ENCODE data around the gene ELOB. TPM values are rescaled to one million over a fixed set of nuclear protein-coding genes. Genes with fewer than 3 reads are reported as not detected.

ELOB gene
- total and polyA plus RNA-seq, 4 experiments from 2014 or later: 83.0 to 270 (median 177) TPM

DNA sequence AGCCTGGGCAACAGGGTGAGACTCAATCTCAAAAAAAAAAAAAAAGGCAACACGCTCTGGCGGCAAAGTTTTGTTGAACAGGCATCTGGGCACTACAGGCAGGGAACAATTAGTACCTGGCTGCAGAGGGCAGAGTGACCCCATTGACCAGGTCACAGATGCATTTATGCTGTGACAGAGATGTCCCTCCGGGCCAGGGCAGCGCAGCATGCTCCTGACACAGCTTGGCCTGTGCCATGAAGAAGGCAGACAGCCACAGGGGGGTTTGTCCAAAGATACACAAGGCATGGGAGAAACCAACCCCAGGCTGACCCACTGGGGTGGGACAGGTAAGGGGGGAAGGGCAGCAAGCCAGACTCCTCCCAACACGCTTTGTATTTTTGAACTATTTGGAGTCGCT is 32.4 kb downstream of the ELOB start:
- no peak overlapping the region for H3K27ac ChIP-seq (ENCODE audit: low read depth, low read length)
- Mint-ChIP-seq H3K27me3 (peaks cover 0 to 1% of the 10 kb centered on the region in 2 donors), H3K9me3 (no peaks in the 10 kb centered on the region), H3K27ac (no peak overlapping the region), H3K4me3 (no peak overlapping the region), H3K4me1 (no peaks in the 10 kb centered on the region), H3K36me3 (no peaks in the 10 kb centered on the region)
- H3K36me3 ChIP-seq (ENCODE audit: insufficient read depth, low read length): no peaks in the 10 kb centered on the region
- CTCF ChIA-PET (ENCODE audit: partially characterized antibody): no interaction called here
- H3K27me3 ChIP-seq (ENCODE audit: insufficient read depth, low read length): no peaks in the 10 kb centered on the region
- DNase-seq: no peak
- no peak overlapping the region for H3K4me3 ChIP-seq (ENCODE audit: low read length in 2 of 2)
- H3K9me3 ChIP-seq (ENCODE audit: control insufficient read depth in 1 of 2, low read length in 2 of 2): no peaks in the 10 kb centered on the region
- intact Hi-C loops (cut with micrococcal nuclease): no loop called here
- POLR2A ChIA-PET (ENCODE audit: partially characterized antibody): no interaction called here
- H3K4me1 ChIP-seq (ENCODE audit: insufficient read depth, low read length): no peaks in the 10 kb centered on the region

- Histone ChIP-seq H3K36me3 (ENCODE audit: insufficient read depth, low read length) (no peaks in the 10 kb centered on the region), H3K9me3 (ENCODE audit: control insufficient read depth in 1 of 2, low read length in 2 of 2) (no peaks in the 10 kb centered on the region), H3K4me1 (ENCODE audit: insufficient read depth, low read length) (no peaks in the 10 kb centered on the region), H3K27me3 (ENCODE audit: insufficient read depth, low read length) (no peaks in the 10 kb centered on the region), H3K4me3 (ENCODE audit: low read length in 2 of 2) (no peak overlapping the region), H3K27ac (ENCODE audit: low read depth, low read length) (no peak overlapping the region)
- ChIA-PET CTCF (ENCODE audit: partially characterized antibody) (no interaction called here), POLR2A (ENCODE audit: partially characterized antibody) (no interaction called here)
- H3K27ac Mint-ChIP-seq: no peak overlapping the region
- H3K4me3 Mint-ChIP-seq: no peak overlapping the region
- H3K9me3 Mint-ChIP-seq: no peaks in the 10 kb centered on the region
- H3K27me3 Mint-ChIP-seq: peaks cover 2 to 3% of the 10 kb centered on the region in 2 donors
- intact Hi-C loops (cut with micrococcal nuclease): no loop called here
- no peaks in the 10 kb centered on the region for H3K4me1 Mint-ChIP-seq
- no peaks in the 10 kb centered on the region for H3K36me3 Mint-ChIP-seq
- no peak for DNase-seq
These were observed 33.9 kb downstream of the ELOB start for GRCh38 chr16:2743007-2743810.

DNA sequence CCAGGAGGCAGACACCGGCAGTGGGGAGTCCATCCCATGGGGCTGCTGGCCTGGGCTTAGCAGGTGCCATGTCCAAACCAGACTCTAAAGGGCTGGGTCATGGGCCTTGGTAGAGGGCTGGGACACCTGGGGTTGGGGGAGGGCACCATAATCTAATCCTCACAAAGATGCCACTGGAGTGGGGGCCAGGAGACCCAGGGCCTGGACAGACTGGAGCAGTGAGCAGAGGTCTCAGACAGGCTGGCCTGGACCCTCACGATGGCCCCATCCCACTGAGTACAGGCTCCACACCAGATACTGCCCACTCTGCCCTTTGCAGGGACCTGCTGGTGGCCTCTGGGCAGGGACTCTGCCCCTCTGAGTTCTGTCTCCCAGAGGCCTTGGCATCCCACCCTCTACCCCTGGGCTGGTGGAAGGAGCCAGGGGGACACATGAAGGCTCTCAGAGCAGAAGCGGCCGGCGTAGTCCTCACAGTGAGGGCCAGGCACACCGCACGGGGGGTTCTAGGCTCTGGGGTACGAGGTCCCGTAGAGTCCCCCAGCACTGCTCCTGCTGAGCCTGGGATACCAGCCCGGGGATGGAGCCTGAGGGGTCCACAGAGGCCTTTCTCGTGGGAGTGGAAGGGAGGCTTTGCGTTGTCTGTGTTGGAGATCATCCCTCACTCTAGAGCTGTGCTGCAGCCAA is 34.6 kb downstream of the ELOB start:
- Histone ChIP-seq H3K4me1 (ENCODE audit: insufficient read depth, low read length) (no peaks in the 10 kb centered on the region), H3K4me3 (ENCODE audit: low read length in 2 of 2) (no peak overlapping the region), H3K9me3 (ENCODE audit: control insufficient read depth in 1 of 2, low read length in 2 of 2) (no peaks in the 10 kb centered on the region), H3K27ac (ENCODE audit: low read depth, low read length) (no peak overlapping the region), H3K36me3 (ENCODE audit: insufficient read depth, low read length) (no peaks in the 10 kb centered on the region), H3K27me3 (ENCODE audit: insufficient read depth, low read length) (no peaks in the 10 kb centered on the region)
- ChIA-PET POLR2A (ENCODE audit: partially characterized antibody) (no interaction called here), CTCF (ENCODE audit: partially characterized antibody) (no interaction called here)
- no peaks in the 10 kb centered on the region for H3K9me3 Mint-ChIP-seq
- no peaks in the 10 kb centered on the region for H3K36me3 Mint-ChIP-seq
- peaks cover 3% of the 10 kb centered on the region in 2 donors for H3K27me3 Mint-ChIP-seq
- no peaks in the 10 kb centered on the region for H3K4me1 Mint-ChIP-seq
- intact Hi-C loops (cut with micrococcal nuclease): no loop called here
- no peak overlapping the region for H3K27ac Mint-ChIP-seq
- no peak overlapping the region for H3K4me3 Mint-ChIP-seq
- no peak for DNase-seq

DNA sequence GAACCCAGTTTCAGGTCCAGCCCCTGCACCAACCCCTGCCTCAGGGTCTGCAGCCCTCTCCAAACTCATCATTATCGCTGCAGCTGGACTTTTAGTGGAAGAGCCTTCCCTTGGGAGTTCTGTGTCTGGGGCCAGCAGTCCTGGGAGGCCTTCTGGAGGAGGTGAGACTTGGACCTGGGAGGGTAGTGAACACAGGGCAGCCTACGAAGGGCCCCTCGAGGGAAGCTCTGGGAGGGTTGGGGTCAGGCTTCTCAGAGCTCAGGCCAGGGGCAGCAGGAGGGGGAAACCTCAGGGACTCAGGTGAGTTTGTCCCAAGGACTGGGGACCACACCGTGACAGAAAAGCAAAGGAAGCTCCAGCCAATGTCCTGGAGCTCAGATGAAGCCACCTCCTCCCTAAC is 35.9 kb downstream of the ELOB start:
- CTCF ChIA-PET (ENCODE audit: partially characterized antibody): no interaction called here
- H3K27me3 ChIP-seq (ENCODE audit: insufficient read depth, low read length): no peaks in the 10 kb centered on the region
- H3K4me1 ChIP-seq (ENCODE audit: insufficient read depth, low read length): no peaks in the 10 kb centered on the region
- H3K4me3 ChIP-seq (ENCODE audit: low read length in 2 of 2): no peak overlapping the region
- peaks cover 3% of the 10 kb centered on the region in 2 donors for H3K27me3 Mint-ChIP-seq
- no peaks in the 10 kb centered on the region for H3K36me3 ChIP-seq (ENCODE audit: insufficient read depth, low read length)
- POLR2A ChIA-PET (ENCODE audit: partially characterized antibody): no interaction called here
- no peaks in the 10 kb centered on the region for H3K9me3 ChIP-seq (ENCODE audit: control insufficient read depth in 1 of 2, low read length in 2 of 2)
- no peaks in the 10 kb centered on the region for H3K36me3 Mint-ChIP-seq
- H3K4me1 Mint-ChIP-seq: no peaks in the 10 kb centered on the region
- H3K9me3 Mint-ChIP-seq: no peaks in the 10 kb centered on the region
- no peak for DNase-seq
- no peak overlapping the region for H3K27ac ChIP-seq (ENCODE audit: low read depth, low read length)
- H3K4me3 Mint-ChIP-seq: no peak overlapping the region
- intact Hi-C loops (cut with micrococcal nuclease): no loop called here
- H3K27ac Mint-ChIP-seq: no peak overlapping the region

DNA sequence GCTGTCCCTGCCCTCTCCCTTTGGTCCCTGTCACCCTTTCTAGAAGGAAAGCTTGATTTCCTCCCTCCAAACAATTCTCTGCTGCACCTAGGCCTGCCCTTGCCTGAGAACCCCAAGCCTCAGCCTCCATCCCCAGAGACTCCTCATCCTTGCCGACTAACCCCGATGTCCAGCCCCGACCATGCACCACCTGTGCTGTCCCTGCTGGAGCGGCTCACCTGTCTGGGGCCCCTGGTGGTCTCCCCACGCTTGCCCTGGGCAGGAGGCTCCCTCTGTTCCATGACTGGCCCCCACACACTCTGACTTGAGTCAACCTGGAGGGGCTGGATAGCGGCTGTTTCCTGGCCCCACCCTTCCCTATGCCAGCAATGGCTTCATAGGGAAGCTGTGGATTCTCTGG is 36.6 kb downstream of the ELOB start:
- Histone ChIP-seq H3K27me3 (ENCODE audit: insufficient read depth, low read length) (no peaks in the 10 kb centered on the region), H3K9me3 (ENCODE audit: control insufficient read depth in 1 of 2, low read length in 2 of 2) (no peaks in the 10 kb centered on the region), H3K27ac (ENCODE audit: low read depth, low read length) (no peak overlapping the region), H3K36me3 (ENCODE audit: insufficient read depth, low read length) (no peaks in the 10 kb centered on the region), H3K4me1 (ENCODE audit: insufficient read depth, low read length) (no peaks in the 10 kb centered on the region), H3K4me3 (ENCODE audit: low read length in 2 of 2) (no peak overlapping the region)
- intact Hi-C loops (cut with micrococcal nuclease): no loop called here
- ChIA-PET CTCF (ENCODE audit: partially characterized antibody) (no interaction called here), POLR2A (ENCODE audit: partially characterized antibody) (no interaction called here)
- H3K27ac Mint-ChIP-seq: peak overlapping the region in 1 of 7 donors; percentile 18
- no peak for DNase-seq
- H3K36me3 Mint-ChIP-seq: no peaks in the 10 kb centered on the region
- H3K4me1 Mint-ChIP-seq: no peaks in the 10 kb centered on the region
- H3K9me3 Mint-ChIP-seq: no peaks in the 10 kb centered on the region
- H3K27me3 Mint-ChIP-seq: peaks cover 3% of the 10 kb centered on the region in 2 donors
- H3K4me3 Mint-ChIP-seq: no peak overlapping the region

- H3K27ac Mint-ChIP-seq: no peak overlapping the region
- no peaks in the 10 kb centered on the region for H3K4me1 Mint-ChIP-seq
- H3K4me3 ChIP-seq (ENCODE audit: low read length in 2 of 2): no peak overlapping the region
- no peaks in the 10 kb centered on the region for H3K27me3 ChIP-seq (ENCODE audit: insufficient read depth, low read length)
- H3K4me1 ChIP-seq (ENCODE audit: insufficient read depth, low read length): no peaks in the 10 kb centered on the region
- peaks cover 3 to 4% of the 10 kb centered on the region in 2 donors for H3K27me3 Mint-ChIP-seq
- no peak overlapping the region for H3K4me3 Mint-ChIP-seq
- H3K36me3 ChIP-seq (ENCODE audit: insufficient read depth, low read length): no peaks in the 10 kb centered on the region
- intact Hi-C loops (cut with micrococcal nuclease): no loop called here
- POLR2A ChIA-PET (ENCODE audit: partially characterized antibody): no interaction called here
- H3K27ac ChIP-seq (ENCODE audit: low read depth, low read length): no peak overlapping the region
- CTCF ChIA-PET (ENCODE audit: partially characterized antibody): no interaction called here
- H3K36me3 Mint-ChIP-seq: no peaks in the 10 kb centered on the region
- no peak for DNase-seq
- H3K9me3 Mint-ChIP-seq: no peaks in the 10 kb centered on the region
- no peaks in the 10 kb centered on the region for H3K9me3 ChIP-seq (ENCODE audit: control insufficient read depth in 1 of 2, low read length in 2 of 2)
These were observed 37.3 kb downstream of the ELOB start for GRCh38 chr16:2739625-2740430.

DNA sequence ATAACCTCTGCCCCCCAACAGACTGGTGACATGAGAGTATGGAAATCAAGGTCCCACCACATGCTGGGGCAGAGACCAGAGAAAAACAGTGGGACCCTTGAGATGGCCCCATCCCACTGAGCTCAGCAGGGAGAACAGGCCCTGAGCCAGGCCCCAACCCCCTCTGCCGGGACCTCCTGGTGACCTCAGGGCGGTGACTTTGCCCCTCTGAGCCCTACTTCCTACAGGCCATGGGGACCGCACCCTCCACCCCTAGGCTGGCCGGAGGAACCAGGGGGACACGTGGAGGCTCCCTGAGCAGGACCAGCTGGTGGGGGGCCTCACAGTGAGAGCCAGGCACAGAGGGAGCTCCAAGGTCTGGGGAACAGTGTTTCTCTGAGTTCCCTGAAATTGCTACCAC is 38.5 kb downstream of the ELOB start:
- peaks cover 3 to 5% of the 10 kb centered on the region in 2 donors for H3K27me3 Mint-ChIP-seq
- H3K36me3 ChIP-seq (ENCODE audit: insufficient read depth, low read length): no peaks in the 10 kb centered on the region
- H3K9me3 Mint-ChIP-seq: no peaks in the 10 kb centered on the region
- H3K4me3 ChIP-seq (ENCODE audit: low read length in 2 of 2): no peak overlapping the region
- H3K9me3 ChIP-seq (ENCODE audit: control insufficient read depth in 1 of 2, low read length in 2 of 2): no peaks in the 10 kb centered on the region
- no peaks in the 10 kb centered on the region for H3K36me3 Mint-ChIP-seq
- H3K4me3 Mint-ChIP-seq: no peak overlapping the region
- no peak overlapping the region for H3K27ac ChIP-seq (ENCODE audit: low read depth, low read length)
- POLR2A ChIA-PET (ENCODE audit: partially characterized antibody): interaction anchor here (0.8 kb wide), 1 partner anchor 130 kb away, joined by 3 read pairs; no protein-coding TSS in a partner anchor
- no peaks in the 10 kb centered on the region for H3K4me1 Mint-ChIP-seq
- H3K4me1 ChIP-seq (ENCODE audit: insufficient read depth, low read length): no peaks in the 10 kb centered on the region
- H3K27me3 ChIP-seq (ENCODE audit: insufficient read depth, low read length): no peaks in the 10 kb centered on the region
- intact Hi-C loops (cut with micrococcal nuclease): no loop called here
- H3K27ac Mint-ChIP-seq: no peak overlapping the region
- CTCF ChIA-PET (ENCODE audit: partially characterized antibody): no interaction called here
- no peak for DNase-seq
